Ishikawa (cell line): ENCODE results near the gene CPEB3.

Experiments used
- CEBPB ChIP-seq: IDR thresholded peaks from 2 replicates; pipeline ENCODE4 v1.6.1; 2012
- CREB1 ChIP-seq: IDR thresholded peaks from 2 replicates; pipeline ENCODE4 v1.6.1; 2012; ENCODE audit warnings: low read depth
- EP300 ChIP-seq: IDR thresholded peaks from 2 replicates; pipeline ENCODE4 v1.6.1; 2012; ENCODE audit warnings: borderline replicate concordance
- RAD21 ChIP-seq: IDR thresholded peaks from 2 replicates; pipeline ENCODE4 v1.6.1; 2012; ENCODE audit warnings: low read depth
- TAF1 ChIP-seq: IDR thresholded peaks from 2 replicates; pipeline ENCODE4 v1.6.1; 2012; ENCODE audit warnings: low read depth, mild to moderate bottlenecking
- YY1 ChIP-seq: IDR thresholded peaks from 2 replicates; pipeline ENCODE4 v1.6.1; 2012; ENCODE audit warnings: low read depth
- ZBTB7A ChIP-seq: IDR thresholded peaks from 2 replicates; pipeline ENCODE4 v1.6.1; 2012; ENCODE audit warnings: low read depth
- TF ChIP-seq, protein P1 (sequence below): IDR thresholded peaks from 2 replicates; pipeline ENCODE4 v1.6.1; 2012
- TF ChIP-seq, protein P2 (sequence below): IDR thresholded peaks from 2 replicates; pipeline ENCODE4 v1.6.1; 2012; ENCODE audit warnings: low read depth, mild to moderate bottlenecking

DNA sequence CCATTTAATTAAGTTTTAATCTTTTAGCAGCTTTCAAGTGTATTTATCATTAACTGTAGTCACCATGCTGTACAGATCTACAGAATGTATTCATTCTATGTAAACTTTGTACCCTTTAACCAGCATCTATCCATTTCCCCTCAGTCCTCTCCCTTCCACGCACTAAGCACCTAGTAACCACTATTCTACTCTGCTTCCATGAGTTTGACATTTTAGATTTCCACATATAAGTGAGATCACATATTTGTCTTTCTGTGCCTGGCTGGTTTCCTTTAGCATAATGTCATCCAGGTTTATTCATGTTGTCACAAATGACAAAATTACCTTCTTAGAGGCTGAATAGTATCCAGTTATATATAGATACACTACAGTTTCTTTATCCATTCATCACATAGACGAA is 287.6 kb downstream of the CPEB3 start:
- TF ChIP-seq RAD21 (no peak), EP300 (no peak), YY1 (no peak), CEBPB (no peak), TAF1 (no peak), ZBTB7A (no peak), CREB1 (no peak)
- TF ChIP-seq, protein P1, sequence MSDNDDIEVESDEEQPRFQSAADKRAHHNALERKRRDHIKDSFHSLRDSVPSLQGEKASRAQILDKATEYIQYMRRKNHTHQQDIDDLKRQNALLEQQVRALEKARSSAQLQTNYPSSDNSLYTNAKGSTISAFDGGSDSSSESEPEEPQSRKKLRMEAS: no peak
- TF ChIP-seq, protein P2, sequence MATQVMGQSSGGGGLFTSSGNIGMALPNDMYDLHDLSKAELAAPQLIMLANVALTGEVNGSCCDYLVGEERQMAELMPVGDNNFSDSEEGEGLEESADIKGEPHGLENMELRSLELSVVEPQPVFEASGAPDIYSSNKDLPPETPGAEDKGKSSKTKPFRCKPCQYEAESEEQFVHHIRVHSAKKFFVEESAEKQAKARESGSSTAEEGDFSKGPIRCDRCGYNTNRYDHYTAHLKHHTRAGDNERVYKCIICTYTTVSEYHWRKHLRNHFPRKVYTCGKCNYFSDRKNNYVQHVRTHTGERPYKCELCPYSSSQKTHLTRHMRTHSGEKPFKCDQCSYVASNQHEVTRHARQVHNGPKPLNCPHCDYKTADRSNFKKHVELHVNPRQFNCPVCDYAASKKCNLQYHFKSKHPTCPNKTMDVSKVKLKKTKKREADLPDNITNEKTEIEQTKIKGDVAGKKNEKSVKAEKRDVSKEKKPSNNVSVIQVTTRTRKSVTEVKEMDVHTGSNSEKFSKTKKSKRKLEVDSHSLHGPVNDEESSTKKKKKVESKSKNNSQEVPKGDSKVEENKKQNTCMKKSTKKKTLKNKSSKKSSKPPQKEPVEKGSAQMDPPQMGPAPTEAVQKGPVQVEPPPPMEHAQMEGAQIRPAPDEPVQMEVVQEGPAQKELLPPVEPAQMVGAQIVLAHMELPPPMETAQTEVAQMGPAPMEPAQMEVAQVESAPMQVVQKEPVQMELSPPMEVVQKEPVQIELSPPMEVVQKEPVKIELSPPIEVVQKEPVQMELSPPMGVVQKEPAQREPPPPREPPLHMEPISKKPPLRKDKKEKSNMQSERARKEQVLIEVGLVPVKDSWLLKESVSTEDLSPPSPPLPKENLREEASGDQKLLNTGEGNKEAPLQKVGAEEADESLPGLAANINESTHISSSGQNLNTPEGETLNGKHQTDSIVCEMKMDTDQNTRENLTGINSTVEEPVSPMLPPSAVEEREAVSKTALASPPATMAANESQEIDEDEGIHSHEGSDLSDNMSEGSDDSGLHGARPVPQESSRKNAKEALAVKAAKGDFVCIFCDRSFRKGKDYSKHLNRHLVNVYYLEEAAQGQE: no peak
